SK-N-SH treated with all-trans-retinoic acid at 6 μM for 48 hours (cell line): ENCODE measurements around the gene HTR6.

Experiments
- ARNTL ChIP-seq: fragments of 450-650 bp; formaldehyde crosslinking; IDR thresholded peaks from 2 replicates; pipeline ENCODE4 v1.5.0; 2020; ENCODE audit warnings: low read depth, mild to moderate bottlenecking, moderate library complexity, borderline replicate concordance
- BACH2 ChIP-seq: fragments of 250-450 bp; sonication (Bioruptor Pico); IDR thresholded peaks from 2 replicates; pipeline ENCODE4 v1.9.0; 2021; ENCODE audit warnings: mild to moderate bottlenecking, borderline replicate concordance
- CREB5 ChIP-seq: fragments of 250-450 bp; sonication (Bioruptor Pico); IDR thresholded peaks from 2 replicates; pipeline ENCODE4 v1.5.1; 2020; ENCODE audit warnings: low read depth, mild to moderate bottlenecking, moderate library complexity
- CSRNP3 ChIP-seq: fragments of 250-450 bp; sonication (Bioruptor Pico); IDR thresholded peaks from 2 replicates; pipeline ENCODE4 v1.5.1; 2021; ENCODE audit warnings: mild to moderate bottlenecking, moderate library complexity
- OSR1 ChIP-seq: fragments of 250-450 bp; sonication (Bioruptor Pico); IDR thresholded peaks from 2 replicates; pipeline ENCODE4 v1.8.0; 2022; ENCODE audit warnings: moderate library complexity, mild to moderate bottlenecking, inconsistent platforms
- PPARA ChIP-seq: fragments of 250-450 bp; sonication (Bioruptor Pico); IDR thresholded peaks from 2 replicates; pipeline ENCODE4 v1.5.0; 2020; ENCODE audit warnings: mild to moderate bottlenecking, borderline replicate concordance
- ZFP3 ChIP-seq: fragments of 250-450 bp; sonication (Bioruptor Pico); IDR thresholded peaks from 2 replicates; pipeline ENCODE4 v1.5.0; 2020; ENCODE audit warnings: mild to moderate bottlenecking, moderate library complexity
- ZFP30 ChIP-seq: fragments of 450-650 bp; formaldehyde crosslinking; IDR thresholded peaks from 2 replicates; pipeline ENCODE4 v1.5.0; 2022; ENCODE audit warnings: mild to moderate bottlenecking, moderate library complexity
- ZNF8 ChIP-seq: fragments of 450-650 bp; formaldehyde crosslinking; IDR thresholded peaks from 2 replicates; pipeline ENCODE4 v1.5.0; 2020; ENCODE audit warnings: mild to moderate bottlenecking, moderate library complexity
- TF ChIP-seq, protein P1 (sequence below): fragments of 250-450 bp; sonication (Bioruptor Pico); IDR thresholded peaks from 2 replicates; pipeline ENCODE4 v1.8.0; 2020; ENCODE audit warnings: mild to moderate bottlenecking, moderate library complexity, borderline replicate concordance

DNA sequence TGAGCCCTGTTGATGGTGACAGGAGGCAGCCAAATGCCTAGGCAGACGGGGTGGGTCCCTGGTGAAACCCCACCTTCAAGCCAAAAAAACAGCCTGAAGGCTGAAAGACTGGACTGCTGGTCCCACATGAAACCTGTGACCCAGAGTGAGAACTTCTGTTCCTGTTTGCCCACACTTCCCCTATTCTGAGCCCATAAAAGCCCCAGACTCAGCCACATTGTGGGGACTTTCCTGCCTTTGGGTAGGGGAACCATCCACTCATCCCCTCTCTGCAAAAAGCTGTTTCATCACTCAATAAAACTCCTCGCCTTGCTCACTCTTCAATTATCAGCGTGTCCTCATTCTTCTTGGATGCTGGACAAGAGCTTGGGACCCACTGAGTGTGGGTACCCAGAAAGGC is 25.2 kb downstream of the HTR6 start:
- TF ChIP-seq ZFP30 (CRISPR knock-in tag) (no peak), OSR1 (no peak), ARNTL (CRISPR knock-in tag) (no peak), BACH2 (no peak), ZFP3 (CRISPR knock-in tag) (no peak), PPARA (CRISPR knock-in tag) (no peak), CREB5 (no peak), CSRNP3 (CRISPR knock-in tag) (no peak), ZNF8 (CRISPR knock-in tag) (no peak)
- TF ChIP-seq, protein P1, sequence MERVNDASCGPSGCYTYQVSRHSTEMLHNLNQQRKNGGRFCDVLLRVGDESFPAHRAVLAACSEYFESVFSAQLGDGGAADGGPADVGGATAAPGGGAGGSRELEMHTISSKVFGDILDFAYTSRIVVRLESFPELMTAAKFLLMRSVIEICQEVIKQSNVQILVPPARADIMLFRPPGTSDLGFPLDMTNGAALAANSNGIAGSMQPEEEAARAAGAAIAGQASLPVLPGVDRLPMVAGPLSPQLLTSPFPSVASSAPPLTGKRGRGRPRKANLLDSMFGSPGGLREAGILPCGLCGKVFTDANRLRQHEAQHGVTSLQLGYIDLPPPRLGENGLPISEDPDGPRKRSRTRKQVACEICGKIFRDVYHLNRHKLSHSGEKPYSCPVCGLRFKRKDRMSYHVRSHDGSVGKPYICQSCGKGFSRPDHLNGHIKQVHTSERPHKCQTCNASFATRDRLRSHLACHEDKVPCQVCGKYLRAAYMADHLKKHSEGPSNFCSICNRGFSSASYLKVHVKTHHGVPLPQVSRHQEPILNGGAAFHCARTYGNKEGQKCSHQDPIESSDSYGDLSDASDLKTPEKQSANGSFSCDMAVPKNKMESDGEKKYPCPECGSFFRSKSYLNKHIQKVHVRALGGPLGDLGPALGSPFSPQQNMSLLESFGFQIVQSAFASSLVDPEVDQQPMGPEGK (CRISPR knock-in tag): no peak
